LNCAP (cell line): Measurements from ENCODE around the gene KCNC4.

Experiments
- CTCF ChIP-seq: fragments of 450-650 bp; IDR thresholded peaks from 2 replicates; pipeline ENCODE4 v1.5.1; 2017; ENCODE audit warnings: mild to moderate bottlenecking

The KCNC4 gene

GRCh38 chr1:110215621-110216515 is 5.8 kb downstream of the KCNC4 start:
- TF ChIP-seq CTCF = no peak

- TF ChIP-seq CTCF = no peak
Observed at GRCh38 chr1:110216844-110217444, 6.8 kb downstream of the KCNC4 start.

- no peak for TF ChIP-seq CTCF
Observed at GRCh38 chr1:110218137-110218536, 8.0 kb downstream of the KCNC4 start.

GRCh38 chr1:110218739-110219138 is 8.6 kb downstream of the KCNC4 start:
- TF ChIP-seq CTCF = no peak

GRCh38 chr1:110220324-110220723 is 10.2 kb downstream of the KCNC4 start:
- TF ChIP-seq CTCF = no peak

- no peak for TF ChIP-seq CTCF
Observed at GRCh38 chr1:110221119-110221518, 11.0 kb downstream of the KCNC4 start.

GRCh38 chr1:110223127-110223526 is 13.0 kb downstream of the KCNC4 start:
- TF ChIP-seq CTCF = no peak
